ENCODE results near the gene CFP. TPM values are rescaled to one million over a fixed set of nuclear protein-coding genes. Genes with fewer than 3 reads are reported as not detected.
A peak's percentile ranks its signal among the peaks of the same experiment; 100 is the strongest.

CFP gene
- polyA plus RNA-seq, 1 of the 3 experiments (the other 2 are of a cell fraction): 0.03 TPM

- Histone ChIP-seq H3K79me2 (ENCODE audit: insufficient read depth) (no peaks in the 10 kb centered on the region), H3K4me2 (peak overlapping the region; percentile 59; the same call in 1 of the 2 replicates), H3K9me2 (no peaks in the 10 kb centered on the region), H3K27ac (ENCODE audit: low read depth in 2 of 2, low read length in 1 of 2) (no peak overlapping the region), H3F3A (replicated peaks; ENCODE audit: insufficient read depth) (no peaks in the 10 kb centered on the region), H3K9ac (no peak overlapping the region), H3K4me1 (ENCODE audit: control insufficient read depth in 1 of 2, insufficient read depth in 2 of 2, low read depth in 1 of 2, low read length in 1 of 2) (peaks cover 0 to 6% of the 10 kb centered on the region in 2 experiments; a peak in 1 of 4 replicates), H3K36me3 (replicated peaks in 1 of 2; ENCODE audit: control insufficient read depth in 1 of 2, insufficient read depth in 2 of 2, low read length in 1 of 2) (no peaks in the 10 kb centered on the region), H2AFZ (ENCODE audit: low read depth) (no peak overlapping the region), H4K20me1 (ENCODE audit: insufficient read depth) (no peaks in the 10 kb centered on the region), H3K9me3 (no peaks in the 10 kb centered on the region), H3K27me3 (ENCODE audit: insufficient read depth) (peaks cover 8% of the 10 kb centered on the region; the same call in 1 of the 2 replicates), H3K4me3 (ENCODE audit: low read depth in 2 of 2, low read length in 1 of 2) (peak overlapping the region; percentile 48 to 51)
- POLR2A ChIA-PET: interaction anchor here (1.5 kb wide), 1 partner anchor 37 kb away, joined by 6 read pairs; the partner anchor contains the start of gene TIMP1
- TF ChIP-seq JUND (IDR thresholded peaks at IDR 0.05) (no peak), RCOR1 (IDR thresholded peaks at IDR 0.05; ENCODE audit: low read length) (no peak), RAD21 (IDR thresholded peaks at IDR 0.05; ENCODE audit: low read length) (no peak), NFIC (IDR thresholded peaks at IDR 0.05; ENCODE audit: borderline replicate concordance) (no peak), USF1 (IDR thresholded peaks at IDR 0.05; ENCODE audit: borderline replicate concordance, low read depth) (no peak), ZBTB33 (IDR thresholded peaks at IDR 0.05; ENCODE audit: borderline replicate concordance, low read depth) (no peak), SMC3 (IDR thresholded peaks at IDR 0.05; ENCODE audit: low read depth, low read length) (no peak), RFX5 (IDR thresholded peaks at IDR 0.05; ENCODE audit: low read length) (no peak), TEAD4 (IDR thresholded peaks at IDR 0.05; ENCODE audit: borderline replicate concordance, insufficient read depth) (no peak), USF2 (IDR thresholded peaks at IDR 0.05; ENCODE audit: borderline replicate concordance, low read depth, low read length) (no peak), GABPA (IDR thresholded peaks at IDR 0.05; ENCODE audit: low read depth) (no peak), PBX3 (IDR thresholded peaks at IDR 0.05) (no peak), TCF12 (IDR thresholded peaks at IDR 0.05) (no peak), ELF1 (IDR thresholded peaks at IDR 0.05) (no peak), REST (IDR thresholded peaks at IDR 0.05; ENCODE audit: low read depth, low read length) (no peak)
- no peak for DNase-seq
- CTCF ChIA-PET: interaction anchor here (1.1 to 1.7 kb wide), 3 partner anchors 21 to 78 kb away, joined by 4 to 6 read pairs (median 4); partner anchors contain the start of gene TIMP1
- 46% methylated on average over 32 of the region's 32 CpGs for WGBS (ENCODE audit: low lambda C conversion rate)
Measured at GRCh38 chrX:47618923-47619485, 10.7 kb downstream of the CFP start.
